SK-N-MC (cell line): Measurements from ENCODE around the gene AP5B1.

Experiments
- EZH2 ChIP-seq: fragments of 200-600 bp; sonication (generic); IDR thresholded peaks from one replicate; pipeline ENCODE4 v1.6.1; 2017; ENCODE audit warnings: antibody characterized with exemption
- POLR2AphosphoS5 ChIP-seq: IDR thresholded peaks from 2 replicates; pipeline ENCODE4 v1.6.1; 2012; ENCODE audit warnings: mild to moderate bottlenecking, low read depth, low read length, borderline replicate concordance

DNA sequence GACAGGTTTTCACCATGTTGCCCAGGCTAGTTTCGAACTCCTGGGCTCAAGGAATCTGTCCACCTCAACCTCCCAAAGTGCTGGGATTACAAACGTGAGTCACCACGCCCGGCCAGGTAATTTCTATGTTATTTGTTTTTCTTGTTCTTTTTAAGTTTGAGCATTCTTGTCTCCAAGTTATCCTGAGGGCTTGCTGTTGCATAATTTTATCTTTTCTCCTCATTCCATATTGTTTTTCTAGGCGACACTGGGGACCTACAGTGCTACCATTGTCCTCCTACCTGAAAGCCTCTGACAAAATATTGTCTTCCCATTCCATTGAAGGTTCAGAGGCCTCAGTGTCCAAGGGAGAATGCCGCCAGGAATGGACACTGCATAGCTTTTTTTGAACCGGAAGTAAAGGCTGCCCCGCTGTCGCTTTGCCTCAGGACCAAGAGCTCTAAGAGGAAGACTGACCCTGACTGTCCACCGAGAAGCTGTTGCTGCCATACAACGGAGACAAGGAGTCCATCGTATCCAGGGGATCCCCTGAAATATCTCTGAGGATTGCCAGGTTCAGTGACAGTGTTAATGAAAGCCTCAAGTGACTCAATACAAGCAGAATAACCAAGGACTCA is 9.7 kb downstream of the AP5B1 start:
- TF ChIP-seq EZH2 (no peak), POLR2AphosphoS5 (no peak)
